HepG2 (cell line): ENCODE results near the gene POLRMT.

Source experiments
- EZH2 ChIP-seq: conservative IDR thresholded peaks from 2 replicates; pipeline ENCODE4 v1.6.1; 2012; ENCODE audit warnings: mild to moderate bottlenecking, low read depth, low read length, moderate library complexity
- FIP1L1 ChIP-seq: fragments of 200-400 bp; formaldehyde crosslinking; IDR thresholded peaks from 2 replicates; pipeline ENCODE4 v1.6.1; 2018; ENCODE audit warnings: low read depth, mild to moderate bottlenecking, low read length, moderate library complexity, borderline replicate concordance; ENCODE audit not compliant: insufficient read depth
- FOXA1 ChIP-seq, 2 experiments: fragments of 450-650 bp in 1 of 2; sonication (generic) in 1 of 2; formaldehyde crosslinking in 1 of 2; IDR thresholded peaks; 2 replicates each; pipeline versions ENCODE4 v1.4.0 to v1.6.1; 2016 to 2020; ENCODE audit warnings: missing genetic modification reagents in 1 of 2
- POLR2AphosphoS5 ChIP-seq: IDR thresholded peaks from 2 replicates; pipeline ENCODE4 v1.6.1; 2012; ENCODE audit warnings: low read depth, low read length
- STAT5B ChIP-seq: sonication (generic); formaldehyde crosslinking; IDR thresholded peaks from 2 replicates; pipeline ENCODE4 v1.4.0; 2020; ENCODE audit warnings: missing genetic modification reagents
- ZBTB20 ChIP-seq: sonication (generic); formaldehyde crosslinking; IDR thresholded peaks from 2 replicates; pipeline ENCODE4 v1.8.1; 2023; ENCODE audit warnings: missing genetic modification reagents, low read depth, mild to moderate bottlenecking, borderline replicate concordance
- TF ChIP-seq, protein P1 (sequence below): sonication (generic); formaldehyde crosslinking; IDR thresholded peaks from 2 replicates; pipeline ENCODE4 v1.5.0; 2020; ENCODE audit warnings: mild to moderate bottlenecking, missing genetic modification reagents, borderline replicate concordance

DNA sequence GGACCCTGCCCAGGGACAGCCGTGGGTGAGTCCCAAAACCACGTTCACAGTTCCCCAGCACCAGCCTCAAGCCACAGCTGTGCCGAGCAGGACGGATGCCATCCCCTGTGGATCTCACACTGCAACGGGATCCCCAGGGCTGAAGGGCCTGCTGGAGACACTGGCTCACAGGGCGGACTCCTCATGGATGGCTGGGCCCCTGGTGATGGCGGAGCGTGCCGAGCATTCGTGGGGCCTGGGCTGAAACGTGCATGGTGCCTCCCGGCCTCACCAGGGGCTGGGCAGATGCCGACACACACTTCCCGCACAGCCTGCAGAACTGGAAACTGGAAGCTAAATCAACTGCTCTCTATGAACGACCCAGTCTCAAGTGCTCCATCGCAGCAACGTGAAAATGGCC lies 20.1 kb upstream of the POLRMT start:
- TF ChIP-seq EZH2 (no peak), ZBTB20 (CRISPR knock-in tag) (no peak), STAT5B (CRISPR knock-in tag) (no peak), FOXA1 (IDR thresholded peaks at IDR 0.05) (no peak), FOXA1 (CRISPR knock-in tag; IDR thresholded peaks at IDR 0.05) (no peak), POLR2AphosphoS5 (no peak), FIP1L1 (no peak)
- TF ChIP-seq, protein P1, sequence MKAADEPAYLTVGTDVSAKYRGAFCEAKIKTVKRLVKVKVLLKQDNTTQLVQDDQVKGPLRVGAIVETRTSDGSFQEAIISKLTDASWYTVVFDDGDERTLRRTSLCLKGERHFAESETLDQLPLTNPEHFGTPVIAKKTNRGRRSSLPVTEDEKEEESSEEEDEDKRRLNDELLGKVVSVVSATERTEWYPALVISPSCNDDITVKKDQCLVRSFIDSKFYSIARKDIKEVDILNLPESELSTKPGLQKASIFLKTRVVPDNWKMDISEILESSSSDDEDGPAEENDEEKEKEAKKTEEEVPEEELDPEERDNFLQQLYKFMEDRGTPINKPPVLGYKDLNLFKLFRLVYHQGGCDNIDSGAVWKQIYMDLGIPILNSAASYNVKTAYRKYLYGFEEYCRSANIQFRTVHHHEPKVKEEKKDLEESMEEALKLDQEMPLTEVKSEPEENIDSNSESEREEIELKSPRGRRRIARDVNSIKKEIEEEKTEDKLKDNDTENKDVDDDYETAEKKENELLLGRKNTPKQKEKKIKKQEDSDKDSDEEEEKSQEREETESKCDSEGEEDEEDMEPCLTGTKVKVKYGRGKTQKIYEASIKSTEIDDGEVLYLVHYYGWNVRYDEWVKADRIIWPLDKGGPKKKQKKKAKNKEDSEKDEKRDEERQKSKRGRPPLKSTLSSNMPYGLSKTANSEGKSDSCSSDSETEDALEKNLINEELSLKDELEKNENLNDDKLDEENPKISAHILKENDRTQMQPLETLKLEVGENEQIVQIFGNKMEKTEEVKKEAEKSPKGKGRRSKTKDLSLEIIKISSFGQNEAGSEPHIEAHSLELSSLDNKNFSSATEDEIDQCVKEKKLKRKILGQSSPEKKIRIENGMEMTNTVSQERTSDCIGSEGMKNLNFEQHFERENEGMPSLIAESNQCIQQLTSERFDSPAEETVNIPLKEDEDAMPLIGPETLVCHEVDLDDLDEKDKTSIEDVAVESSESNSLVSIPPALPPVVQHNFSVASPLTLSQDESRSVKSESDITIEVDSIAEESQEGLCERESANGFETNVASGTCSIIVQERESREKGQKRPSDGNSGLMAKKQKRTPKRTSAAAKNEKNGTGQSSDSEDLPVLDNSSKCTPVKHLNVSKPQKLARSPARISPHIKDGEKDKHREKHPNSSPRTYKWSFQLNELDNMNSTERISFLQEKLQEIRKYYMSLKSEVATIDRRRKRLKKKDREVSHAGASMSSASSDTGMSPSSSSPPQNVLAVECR (CRISPR knock-in tag), result no peak
